Small intestine (tissue), 7 donors: ENCODE measurements around the gene CYB5B. TPM values are rescaled to one million over a fixed set of nuclear protein-coding genes. Genes with fewer than 3 reads are reported as not detected.
A peak's percentile ranks its signal among the peaks of the same experiment; 100 is the strongest.

Experiments used
- DNase-seq, 2 donors: peaks; one replicate each; pipeline versions ENCODE4 v3.0.0 to v3.0.0-alpha.2; 2013
- FAIRE-seq: peaks from 2 replicates; lab custom pipeline; 2012; peaks lifted over from hg19 to GRCh38; lab: Jason Lieb, UNC
- H3K27ac ChIP-seq, 3 donors: one replicate each; pipeline ENCODE4 v1.5.1; 2013; ENCODE audit warnings: low read length in 2 of 3, mild to moderate bottlenecking in 2 of 3, control low read depth in 1 of 3, inconsistent platforms in 1 of 3, low read depth in 1 of 3, moderate library complexity in 1 of 3
- H3K27me3 ChIP-seq, 3 donors: one replicate each; pipeline ENCODE4 v1.6.1; 2013; ENCODE audit warnings: low read length in 3 of 3, inconsistent platforms in 1 of 3; ENCODE audit not compliant: control insufficient read depth in 3 of 3, insufficient read depth in 3 of 3
- H3K36me3 ChIP-seq, 3 donors: one replicate each; pipeline ENCODE4 v1.6.1; 2013; ENCODE audit warnings: low read length in 3 of 3, inconsistent platforms in 1 of 3, low read depth in 1 of 3, mild to moderate bottlenecking in 1 of 3, moderate library complexity in 1 of 3; ENCODE audit not compliant: control insufficient read depth in 3 of 3, insufficient read depth in 2 of 3
- H3K4me1 ChIP-seq, 3 donors: one replicate each; pipeline ENCODE4 v1.6.1; 2013; ENCODE audit warnings: low read length in 2 of 3, inconsistent platforms in 1 of 3, low read depth in 1 of 3, mild to moderate bottlenecking in 1 of 3, moderate library complexity in 1 of 3; ENCODE audit not compliant: control insufficient read depth in 3 of 3, insufficient read depth in 2 of 3
- H3K4me3 ChIP-seq, 3 donors: one replicate each; pipeline ENCODE4 v1.5.1; 2013; ENCODE audit warnings: low read length in 3 of 3, control low read depth in 1 of 3, inconsistent platforms in 1 of 3, low read depth in 1 of 3, mild to moderate bottlenecking in 1 of 3, moderate library complexity in 1 of 3
- H3K9me3 ChIP-seq, 2 donors: one replicate each; pipeline ENCODE4 v1.6.1; 2013; ENCODE audit warnings: low read depth in 1 of 2, low read length in 1 of 2; ENCODE audit not compliant: control insufficient read depth in 2 of 2, insufficient read depth in 1 of 2
- WGBS, 3 donors: extraction: QIAGEN DNeasy Blood & Tissue Kit; methylation state at CpG; one replicate each; pipeline ENCODE4 v1.1.7; 2013; 5-methylcytosine and 5-hydroxymethylcytosine counted together
- polyA plus RNA-seq, 4 donors: library from polyadenylated mRNA; stranded (reverse) in 3 of 4; unstranded in 1 of 4; fragments of 200-250 nt in 3 of 4; fragments of 120-200 nt in 1 of 4; gene quantifications; one replicate each; pipeline versions ENCODE4 v1.2.1 to v1.2.3, GENCODE V29; 2013
- donor health status: healthy with polysubstance abuse.
- donor health status: control.
- donor health status: control.
- donor health status: Bipolar disorder and iron deficiency.
- donor health status: healthy.

Gene CYB5B
- polyA plus RNA-seq, 4 donors: 85.4 to 102 (median 93.9) TPM

GRCh38 chr16:69477546-69477945 lies 53.1 kb downstream of the CYB5B start:
- DNase-seq (no peak), FAIRE-seq (no peak)
- 40 to 69% (median 61%) methylated on average over 6 of the region's 6 CpGs for WGBS, 3 donors
- Histone ChIP-seq H3K27ac (no peak overlapping the region), H3K4me3 (no peak overlapping the region), H3K36me3 (no peaks in the 10 kb centered on the region), H3K9me3 (no peaks in the 10 kb centered on the region), H3K27me3 (no peaks in the 10 kb centered on the region), H3K4me1 (peaks cover 0 to 2% (median 0%) of the 10 kb centered on the region in 3 donors)

GRCh38 chr16:69478685-69479084 lies 54.3 kb downstream of the CYB5B start:
- Histone ChIP-seq H3K4me1 (peaks cover 0 to 2% (median 0%) of the 10 kb centered on the region in 3 donors), H3K36me3 (no peaks in the 10 kb centered on the region), H3K4me3 (no peak overlapping the region), H3K9me3 (no peaks in the 10 kb centered on the region), H3K27ac (no peak overlapping the region), H3K27me3 (no peaks in the 10 kb centered on the region)
- WGBS, 3 donors: 97 to 99% (median 97%) methylated on average over 6 of the region's 6 CpGs
- no peak for DNase-seq
- no peak for FAIRE-seq

- Histone ChIP-seq H3K27me3 (no peaks in the 10 kb centered on the region), H3K9me3 (no peaks in the 10 kb centered on the region), H3K36me3 (no peaks in the 10 kb centered on the region), H3K27ac (no peak overlapping the region), H3K4me3 (no peak overlapping the region), H3K4me1 (peaks cover 0 to 2% (median 0%) of the 10 kb centered on the region in 3 donors)
- DNase-seq (no peak), FAIRE-seq (no peak)
- 78 to 88% (median 84%) methylated on average over 3 of the region's 3 CpGs for WGBS, 3 donors
These were observed 55.4 kb downstream of the CYB5B start for GRCh38 chr16:69479775-69480174.

GRCh38 chr16:69481901-69482341 lies 57.5 kb downstream of the CYB5B start:
- Histone ChIP-seq H3K27ac (peak overlapping the region in 1 of 3 donors; percentile 63), H3K36me3 (no peaks in the 10 kb centered on the region), H3K27me3 (no peaks in the 10 kb centered on the region), H3K9me3 (no peaks in the 10 kb centered on the region), H3K4me3 (no peak overlapping the region), H3K4me1 (peaks cover 0 to 2% (median 0%) of the 10 kb centered on the region in 3 donors)
- WGBS, 3 donors: 55 to 68% (median 62%) methylated on average over 12 of the region's 12 CpGs
- FAIRE-seq (no peak), DNase-seq (peak in 1 of 2 donors; percentile 5)

- 65 to 86% (median 78%) methylated on average over 10 of the region's 10 CpGs for WGBS, 3 donors
- DNase-seq (no peak), FAIRE-seq (no peak)
- Histone ChIP-seq H3K27ac (peak overlapping the region in 1 of 3 donors; percentile 63), H3K4me1 (peaks cover 0 to 2% (median 0%) of the 10 kb centered on the region in 3 donors), H3K9me3 (no peaks in the 10 kb centered on the region), H3K4me3 (no peak overlapping the region), H3K36me3 (no peaks in the 10 kb centered on the region), H3K27me3 (no peaks in the 10 kb centered on the region)
These were observed 58.1 kb downstream of the CYB5B start for GRCh38 chr16:69482410-69482991.

GRCh38 chr16:69483611-69484010 lies 59.2 kb downstream of the CYB5B start:
- FAIRE-seq: no peak
- WGBS, 3 donors: 92 to 95% (median 93%) methylated on average over 5 of the region's 5 CpGs

GRCh38 chr16:69485361-69485760 lies 60.9 kb downstream of the CYB5B start:
- 95 to 100% (median 96%) methylated on average over 2 of the region's 2 CpGs for WGBS, 3 donors
- no peak for FAIRE-seq

More at GRCh38 chr16:69483611-69484010, 59.2 kb downstream of the CYB5B start:
- Histone ChIP-seq H3K27ac (no peak overlapping the region), H3K4me1 (peaks cover 0 to 2% (median 0%) of the 10 kb centered on the region in 3 donors), H3K27me3 (no peaks in the 10 kb centered on the region), H3K4me3 (no peak overlapping the region), H3K36me3 (no peaks in the 10 kb centered on the region), H3K9me3 (no peaks in the 10 kb centered on the region)
- no peak for DNase-seq

GRCh38 chr16:69485816-69486215 lies 61.4 kb downstream of the CYB5B start:
- peaks cover 0 to 2% (median 0%) of the 10 kb centered on the region in 3 donors for H3K4me1 ChIP-seq
- 88 to 91% (median 89%) methylated on average over 6 of the region's 6 CpGs for WGBS, 3 donors
- no peak for FAIRE-seq
- H3K27ac ChIP-seq: no peak overlapping the region
- no peak for DNase-seq
- no peaks in the 10 kb centered on the region for H3K9me3 ChIP-seq
- H3K27me3 ChIP-seq: no peaks in the 10 kb centered on the region
- H3K4me3 ChIP-seq: no peak overlapping the region
- H3K36me3 ChIP-seq: no peaks in the 10 kb centered on the region

More at GRCh38 chr16:69485361-69485760, 60.9 kb downstream of the CYB5B start:
- H3K27me3 ChIP-seq: no peaks in the 10 kb centered on the region
- no peaks in the 10 kb centered on the region for H3K9me3 ChIP-seq
- peaks cover 0 to 2% (median 0%) of the 10 kb centered on the region in 3 donors for H3K4me1 ChIP-seq
- no peak for DNase-seq
- H3K36me3 ChIP-seq: no peaks in the 10 kb centered on the region
- H3K27ac ChIP-seq: no peak overlapping the region
- no peak overlapping the region for H3K4me3 ChIP-seq
